T-helper 1 cell treated with Interleukin-12 subunit alpha and Interleukin-12 subunit beta and Interleukin-4 antibody, amounts not matched to agents 30 μg/mL and 1 μg/mL, for 36 hours (primary cell): ENCODE measurements around the gene GPRIN3.
A peak's percentile ranks its signal among the peaks of the same experiment; 100 is the strongest.
"Not testable (repeated sequence)": the region's sequence is repeated elsewhere in the genome, so short reads cannot be mapped to it uniquely, and the experiment has no call there.

Source experiments
- H3K27ac Mint-ChIP-seq: one replicate; pipeline ENCODE4 v1.8.0; 2021; ENCODE audit warnings: mild to moderate bottlenecking, mixed read lengths
- H3K27me3 Mint-ChIP-seq: one replicate; pipeline ENCODE4 v1.8.0; 2021; ENCODE audit warnings: low read depth, mixed read lengths
- H3K36me3 Mint-ChIP-seq: one replicate; pipeline ENCODE4 v1.8.0; 2021; ENCODE audit warnings: low read depth, mixed read lengths
- H3K4me1 Mint-ChIP-seq: one replicate; pipeline ENCODE4 v1.8.0; 2021; ENCODE audit warnings: low read depth, mixed read lengths
- H3K4me3 Mint-ChIP-seq: one replicate; pipeline ENCODE4 v1.8.0; 2021; ENCODE audit warnings: mild to moderate bottlenecking, moderate library complexity, mixed read lengths
- H3K9me3 Mint-ChIP-seq: one replicate; pipeline ENCODE4 v1.8.0; 2021; ENCODE audit warnings: mixed read lengths

Gene GPRIN3

DNA sequence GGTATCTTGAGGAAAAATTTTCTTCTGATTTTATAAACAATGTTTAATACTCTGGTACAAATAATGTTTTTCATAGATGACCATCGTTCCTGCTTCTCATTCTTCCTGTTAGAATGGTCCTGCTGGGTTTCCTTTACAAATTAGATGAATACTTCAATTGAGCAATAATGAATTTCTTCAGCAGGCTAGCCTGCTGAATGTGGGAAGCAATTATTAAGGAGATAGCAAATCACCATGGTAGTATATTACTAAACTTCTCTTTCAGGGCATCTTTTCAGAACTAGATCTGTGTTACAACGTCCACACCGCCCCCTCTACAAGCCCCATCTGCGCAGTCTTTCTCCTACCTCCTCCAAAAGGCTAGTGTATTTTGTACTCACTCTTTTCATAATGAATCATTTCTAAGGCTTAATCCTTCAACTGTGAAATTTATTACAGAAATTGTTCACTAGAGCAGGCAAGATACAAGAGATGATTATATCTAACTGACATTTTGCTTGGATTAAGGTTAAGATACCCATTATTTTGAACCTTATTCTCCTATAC is 38.4 kb downstream of the GPRIN3 start:
- Mint-ChIP-seq H3K4me3 (no peak overlapping the region), H3K27ac (no peak overlapping the region), H3K9me3 (no peaks in the 10 kb centered on the region), H3K27me3 (no peaks in the 10 kb centered on the region), H3K36me3 (peaks cover 51% of the 10 kb centered on the region), H3K4me1 (peaks cover 54% of the 10 kb centered on the region)

DNA sequence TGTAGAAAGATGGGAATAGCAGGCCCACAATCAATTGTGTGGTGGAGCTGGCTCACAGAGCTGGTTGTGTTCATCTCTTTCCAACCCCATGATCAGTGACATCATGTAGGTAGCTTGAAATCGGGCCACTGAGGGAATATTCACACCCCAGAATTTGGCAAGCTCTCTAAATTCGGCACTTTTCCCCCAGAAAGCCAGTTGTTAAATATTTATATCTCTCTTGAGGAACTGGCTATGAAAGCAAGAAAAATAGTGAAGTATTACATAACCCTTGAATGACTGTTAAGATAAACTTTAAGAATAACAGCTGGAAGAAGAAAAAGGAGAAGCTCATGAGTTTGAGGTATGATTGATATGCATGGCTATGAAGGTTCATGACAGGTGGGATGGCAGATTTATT is 38.9 kb downstream of the GPRIN3 start:
- H3K4me1 Mint-ChIP-seq = peaks cover 57% of the 10 kb centered on the region
- no peaks in the 10 kb centered on the region for H3K9me3 Mint-ChIP-seq
- H3K27ac Mint-ChIP-seq = no peak overlapping the region
- no peak overlapping the region for H3K4me3 Mint-ChIP-seq
- H3K27me3 Mint-ChIP-seq = no peaks in the 10 kb centered on the region
- peaks cover 51% of the 10 kb centered on the region for H3K36me3 Mint-ChIP-seq

DNA sequence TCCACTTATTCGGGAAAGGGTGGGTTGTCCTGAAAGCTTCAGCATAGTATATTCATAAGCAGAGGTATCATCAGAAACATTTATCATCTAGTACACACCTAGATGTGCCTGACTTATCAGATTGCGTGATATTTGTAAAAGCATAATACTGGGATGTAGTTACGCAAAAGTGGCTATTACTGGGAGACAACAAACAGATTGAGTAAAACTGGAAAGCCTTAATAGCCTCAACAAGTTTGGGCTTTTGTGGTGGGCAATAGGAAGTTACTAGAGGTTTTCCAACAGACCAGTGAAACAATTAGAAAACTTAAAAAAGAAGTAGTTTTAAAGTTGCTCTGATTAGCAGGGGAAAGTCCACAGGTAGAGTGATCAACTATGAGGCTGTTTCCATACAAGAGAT is 39.8 kb downstream of the GPRIN3 start:
- Mint-ChIP-seq H3K4me3 (no peak overlapping the region), H3K9me3 (no peaks in the 10 kb centered on the region), H3K4me1 (peaks cover 62% of the 10 kb centered on the region), H3K27ac (no peak overlapping the region), H3K27me3 (no peaks in the 10 kb centered on the region), H3K36me3 (peaks cover 57% of the 10 kb centered on the region)

DNA sequence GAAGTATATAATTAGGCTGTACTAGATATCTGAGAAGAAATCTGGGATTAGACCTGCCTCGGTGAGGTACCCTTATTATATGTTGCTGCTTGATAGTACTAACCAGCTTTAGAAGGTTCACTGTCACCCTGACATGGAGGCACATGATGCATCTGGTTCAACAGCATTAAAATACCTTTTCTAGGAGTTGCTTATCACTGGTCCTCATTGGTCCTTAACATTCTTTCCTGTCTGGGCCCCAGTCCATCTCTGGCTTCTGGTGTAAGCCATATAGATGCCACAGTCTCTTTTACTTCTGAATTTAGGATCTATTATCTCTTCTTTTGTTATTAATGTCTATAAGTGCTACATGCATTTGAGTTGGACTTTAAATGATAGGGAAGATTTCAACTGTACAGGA is 40.2 kb downstream of the GPRIN3 start:
- H3K9me3 Mint-ChIP-seq = no peaks in the 10 kb centered on the region
- no peaks in the 10 kb centered on the region for H3K27me3 Mint-ChIP-seq
- peaks cover 57% of the 10 kb centered on the region for H3K36me3 Mint-ChIP-seq
- peaks cover 60% of the 10 kb centered on the region for H3K4me1 Mint-ChIP-seq
- no peak overlapping the region for H3K27ac Mint-ChIP-seq
- H3K4me3 Mint-ChIP-seq = no peak overlapping the region

DNA sequence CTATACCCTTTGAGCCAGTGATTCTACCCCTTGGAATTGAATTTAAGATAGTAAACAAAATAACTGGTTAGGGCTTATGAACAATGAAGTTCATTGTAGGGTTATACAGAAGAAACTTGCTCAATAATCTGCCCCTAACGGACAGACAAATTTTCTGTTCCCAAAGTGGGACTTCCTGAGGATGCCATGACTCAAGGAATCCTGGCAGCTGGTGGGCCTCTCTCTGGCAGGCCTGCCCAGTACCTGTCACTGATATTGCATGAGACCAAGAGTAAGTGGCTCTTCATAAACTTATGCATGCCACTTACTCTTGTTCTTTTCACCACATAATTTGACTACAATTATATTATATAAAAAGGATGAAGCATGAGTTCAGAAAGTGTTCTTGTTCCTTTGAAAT is 41.5 kb downstream of the GPRIN3 start:
- Mint-ChIP-seq H3K4me3 (no peak overlapping the region), H3K27ac (no peak overlapping the region), H3K9me3 (no peaks in the 10 kb centered on the region), H3K4me1 (peaks cover 55% of the 10 kb centered on the region), H3K27me3 (no peaks in the 10 kb centered on the region), H3K36me3 (peaks cover 50% of the 10 kb centered on the region)

DNA sequence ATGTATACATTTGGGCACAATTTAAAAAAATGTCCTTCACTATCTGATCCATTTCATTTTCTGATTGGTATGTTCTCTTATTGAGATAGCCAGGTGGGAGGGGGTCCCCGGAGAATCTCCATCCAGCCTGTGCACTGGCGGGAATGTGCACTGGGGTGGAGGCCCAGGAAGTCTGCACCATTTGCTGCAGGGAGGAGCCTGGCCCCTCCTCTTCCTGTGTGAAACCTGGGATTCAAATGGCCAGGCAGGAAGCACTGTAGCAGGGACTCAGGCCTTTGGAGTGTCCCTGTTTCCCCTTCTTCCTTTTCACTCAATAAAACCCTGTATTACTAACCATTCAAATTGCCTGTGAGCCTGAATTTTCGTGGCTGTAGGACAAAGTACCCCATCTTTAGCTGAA is 44.3 kb downstream of the GPRIN3 start:
- no peaks in the 10 kb centered on the region for H3K9me3 Mint-ChIP-seq
- peak overlapping the region; percentile 24 for H3K27ac Mint-ChIP-seq
- H3K36me3 Mint-ChIP-seq = peaks cover 38% of the 10 kb centered on the region
- H3K4me1 Mint-ChIP-seq = peaks cover 61% of the 10 kb centered on the region
- no peak overlapping the region for H3K4me3 Mint-ChIP-seq
- no peaks in the 10 kb centered on the region for H3K27me3 Mint-ChIP-seq

DNA sequence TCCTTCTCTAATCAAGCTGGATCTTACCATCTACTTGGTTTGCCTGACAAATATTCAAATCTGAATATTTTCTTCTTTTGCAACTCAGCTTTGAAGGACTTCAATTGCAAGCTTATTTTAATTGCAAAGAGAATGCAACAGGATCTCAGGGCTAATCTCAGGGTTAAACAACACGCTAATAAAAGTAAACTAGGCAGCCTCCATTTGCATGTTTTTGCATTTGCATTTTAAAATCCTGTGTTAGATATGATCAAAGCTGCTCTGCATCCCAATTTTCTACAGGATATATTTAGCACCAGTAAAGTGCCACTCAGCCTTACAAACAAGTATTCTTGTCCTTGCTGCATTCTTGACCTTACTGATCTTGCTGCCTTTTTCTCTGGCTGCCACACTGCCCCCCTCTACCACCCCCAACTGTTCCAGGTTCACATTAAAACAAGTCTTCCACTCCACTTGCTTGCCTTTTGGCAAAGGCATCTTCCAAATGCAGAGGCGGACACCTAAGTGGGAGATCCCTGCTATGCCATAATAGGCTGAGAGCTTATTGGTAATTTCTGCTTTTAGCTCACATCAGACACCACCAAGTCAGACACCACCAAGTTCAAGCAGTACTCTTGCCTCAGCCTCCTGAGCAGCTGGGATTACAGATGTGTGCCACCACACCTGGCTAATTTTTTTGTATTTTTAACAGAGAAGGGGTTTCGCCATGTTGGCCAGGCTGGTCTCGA is 48.1 kb downstream of the GPRIN3 start:
- peaks cover 32% of the 10 kb centered on the region for H3K36me3 Mint-ChIP-seq
- H3K4me3 Mint-ChIP-seq = no peak overlapping the region
- H3K27me3 Mint-ChIP-seq = no peaks in the 10 kb centered on the region
- H3K9me3 Mint-ChIP-seq = peaks cover 4% of the 10 kb centered on the region
- H3K27ac Mint-ChIP-seq = no peak overlapping the region
- H3K4me1 Mint-ChIP-seq = peaks cover 75% of the 10 kb centered on the region

DNA sequence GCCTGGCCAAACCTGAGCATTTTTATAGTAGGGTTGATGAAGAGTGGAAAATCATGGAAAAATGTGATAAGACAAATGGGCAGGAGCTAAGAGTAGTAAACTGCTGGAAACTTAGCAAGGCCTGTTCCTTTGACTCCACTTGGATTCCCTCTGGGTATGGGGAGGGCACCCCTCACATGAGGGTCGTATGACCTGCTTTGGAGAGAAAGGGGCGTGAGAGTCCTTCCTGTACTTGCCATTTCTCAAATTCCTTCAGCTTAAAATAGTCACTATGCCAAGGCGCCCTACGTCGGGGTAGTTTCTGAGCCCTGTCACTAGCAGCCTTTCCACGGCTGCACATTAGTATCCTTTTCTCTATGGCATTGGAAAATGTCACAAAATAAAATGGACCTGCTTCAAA is 49.1 kb downstream of the GPRIN3 start:
- H3K27me3 Mint-ChIP-seq = no peaks in the 10 kb centered on the region
- peaks cover 8% of the 10 kb centered on the region for H3K9me3 Mint-ChIP-seq
- H3K4me1 Mint-ChIP-seq = peaks cover 73% of the 10 kb centered on the region
- H3K27ac Mint-ChIP-seq = no peak overlapping the region
- no peak overlapping the region for H3K4me3 Mint-ChIP-seq
- H3K36me3 Mint-ChIP-seq = peaks cover 31% of the 10 kb centered on the region

DNA sequence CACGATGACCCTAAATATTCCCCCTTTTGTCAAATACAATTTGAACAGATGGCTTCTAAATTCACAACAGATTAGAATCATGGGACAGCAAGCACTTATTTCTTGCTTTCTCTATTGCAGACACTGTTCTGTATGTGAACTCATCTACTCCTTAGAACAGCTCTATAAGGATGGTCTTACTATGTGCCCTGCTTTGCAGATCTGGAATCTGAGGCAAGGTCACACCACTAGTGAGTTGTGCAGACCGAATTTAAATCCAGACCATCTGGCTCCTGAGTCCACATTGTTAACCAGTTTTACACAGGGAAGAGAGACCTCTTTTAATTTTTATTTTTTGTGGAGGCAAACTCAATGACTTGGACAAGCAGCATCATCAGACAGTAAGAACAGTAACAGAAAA is 50.2 kb downstream of the GPRIN3 start:
- H3K9me3 Mint-ChIP-seq = peaks cover 8% of the 10 kb centered on the region
- no peak overlapping the region for H3K4me3 Mint-ChIP-seq
- H3K36me3 Mint-ChIP-seq = peaks cover 26% of the 10 kb centered on the region
- no peaks in the 10 kb centered on the region for H3K27me3 Mint-ChIP-seq
- no peak overlapping the region for H3K27ac Mint-ChIP-seq
- H3K4me1 Mint-ChIP-seq = peaks cover 75% of the 10 kb centered on the region

DNA sequence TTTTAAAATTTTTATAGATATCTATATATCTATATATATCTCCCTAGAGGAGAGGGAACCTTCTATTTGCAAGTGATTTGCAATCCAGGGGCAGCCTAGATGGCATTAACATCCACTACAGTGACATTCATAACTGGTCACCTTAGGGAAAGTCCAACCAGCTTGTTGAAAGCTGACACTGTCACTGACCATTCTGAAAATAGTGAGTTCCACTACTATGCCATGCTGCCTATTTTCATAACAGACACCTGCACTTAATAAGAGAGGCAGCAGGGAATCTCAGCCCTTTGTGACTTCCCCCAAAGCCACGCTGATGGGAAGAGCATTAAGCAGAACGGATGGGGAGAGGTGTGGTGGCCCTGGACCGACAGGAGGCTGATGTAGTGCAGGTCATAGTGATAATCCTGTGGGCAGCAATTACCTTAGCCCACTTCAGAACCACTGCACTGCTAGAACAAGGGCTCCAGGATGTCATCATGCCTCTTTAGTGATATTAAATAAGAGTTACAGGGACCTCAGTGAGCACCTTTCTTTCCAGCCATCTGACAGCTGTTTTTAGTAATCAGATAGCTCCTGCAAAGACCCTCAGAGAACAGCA is 51.3 kb downstream of the GPRIN3 start:
- H3K27me3 Mint-ChIP-seq = no peaks in the 10 kb centered on the region
- H3K4me1 Mint-ChIP-seq = peaks cover 80% of the 10 kb centered on the region
- H3K36me3 Mint-ChIP-seq = peaks cover 30% of the 10 kb centered on the region
- H3K4me3 Mint-ChIP-seq = no peak overlapping the region
- peaks cover 8% of the 10 kb centered on the region for H3K9me3 Mint-ChIP-seq
- peak overlapping the region; percentile 17 for H3K27ac Mint-ChIP-seq

DNA sequence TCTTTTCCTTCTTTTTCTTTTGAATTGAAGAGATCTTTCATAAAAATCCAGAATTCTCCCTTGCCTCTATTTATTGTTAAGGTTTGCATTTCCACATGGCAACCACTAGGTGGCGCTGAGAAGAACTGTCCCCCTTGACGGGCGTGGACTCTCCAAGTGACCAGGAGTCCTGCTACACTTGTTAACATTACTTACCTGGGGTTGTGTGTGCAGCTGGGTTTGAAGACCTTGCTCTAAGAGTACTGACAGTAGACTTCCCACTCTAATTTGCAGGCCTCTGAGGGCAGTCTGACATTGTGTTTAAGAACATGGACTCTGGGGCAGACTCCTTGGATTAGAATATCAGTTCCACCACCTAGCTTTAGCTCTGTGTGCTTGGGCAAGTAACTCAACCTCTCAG is 52.8 kb downstream of the GPRIN3 start:
- Mint-ChIP-seq H3K27ac (peak overlapping the region; percentile 64), H3K4me3 (no peak overlapping the region), H3K9me3 (peaks cover 8% of the 10 kb centered on the region), H3K36me3 (peaks cover 29% of the 10 kb centered on the region), H3K27me3 (no peaks in the 10 kb centered on the region), H3K4me1 (peaks cover 68% of the 10 kb centered on the region)

DNA sequence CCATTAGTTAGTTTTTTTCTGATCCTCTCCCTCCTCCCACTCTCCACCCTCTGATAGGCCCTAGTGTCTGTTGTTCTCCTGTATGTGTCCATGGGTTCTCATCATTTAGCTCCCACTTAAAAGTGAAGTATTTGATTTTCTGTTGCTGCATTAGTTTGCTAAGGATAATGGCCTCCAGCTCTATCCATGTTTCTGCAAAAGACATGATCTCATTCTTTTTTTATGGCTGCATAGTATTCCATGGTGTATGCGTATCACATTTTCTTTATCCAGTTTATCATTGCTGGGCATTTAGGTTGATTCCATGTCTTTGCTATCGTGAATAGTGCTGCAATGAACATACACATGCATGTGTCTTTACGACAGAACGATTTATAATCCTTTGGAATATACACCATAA is 53.3 kb downstream of the GPRIN3 start:
- H3K4me1 Mint-ChIP-seq = peaks cover 66% of the 10 kb centered on the region
- H3K27ac Mint-ChIP-seq, H3K27me3 Mint-ChIP-seq, H3K4me3 Mint-ChIP-seq, H3K9me3 Mint-ChIP-seq: not testable (repeated sequence)
- peaks cover 34% of the 10 kb centered on the region for H3K36me3 Mint-ChIP-seq

DNA sequence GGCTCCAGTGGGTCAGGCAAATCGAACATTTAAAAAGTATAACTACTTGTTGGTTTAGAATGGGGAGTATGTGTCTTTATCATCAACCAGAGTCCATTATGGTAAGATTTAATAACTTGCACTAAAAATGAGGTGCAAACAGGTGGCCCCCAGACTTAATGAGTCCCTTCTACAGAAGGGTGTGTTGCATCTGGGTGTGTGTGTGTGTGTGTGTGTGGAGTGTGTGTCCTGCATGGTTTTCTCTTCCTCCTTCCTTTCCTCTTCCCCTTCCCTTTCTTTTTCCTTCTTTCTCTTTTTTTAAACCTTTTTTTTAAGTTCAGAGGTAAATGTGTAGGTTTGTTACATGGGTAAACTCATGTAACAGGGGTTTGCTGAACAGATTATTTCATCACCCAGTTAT is 53.7 kb downstream of the GPRIN3 start:
- H3K27ac Mint-ChIP-seq = peak overlapping the region; percentile 63

DNA sequence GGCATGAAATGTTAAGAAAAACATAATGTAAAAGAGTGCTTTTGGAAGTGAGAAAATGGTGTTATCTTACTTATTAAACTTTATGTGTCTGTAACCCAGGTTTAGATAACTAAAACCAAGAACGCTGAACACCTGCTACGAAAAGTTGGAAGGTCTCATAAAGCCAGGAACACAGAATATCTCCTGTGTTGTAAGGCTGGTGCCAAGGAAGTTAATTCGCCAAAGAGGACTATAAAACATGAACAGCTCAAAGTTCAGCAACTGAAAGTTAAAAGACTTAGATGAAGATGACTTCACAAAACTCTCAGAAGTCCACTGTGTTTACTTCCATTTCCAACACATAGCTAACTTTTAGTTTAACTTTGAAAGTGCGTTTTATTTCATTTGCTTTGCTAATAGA is 54.3 kb downstream of the GPRIN3 start:
- H3K4me3 Mint-ChIP-seq = no peak overlapping the region
- H3K9me3 Mint-ChIP-seq = peaks cover 8% of the 10 kb centered on the region
- H3K4me1 Mint-ChIP-seq = peaks cover 59% of the 10 kb centered on the region
- peaks cover 44% of the 10 kb centered on the region for H3K36me3 Mint-ChIP-seq
- no peaks in the 10 kb centered on the region for H3K27me3 Mint-ChIP-seq
- no peak overlapping the region for H3K27ac Mint-ChIP-seq

More for the DNA sequence above, 53.7 kb downstream of the GPRIN3 start:
- Mint-ChIP-seq H3K4me3 (no peak overlapping the region), H3K9me3 (peaks cover 8% of the 10 kb centered on the region), H3K4me1 (peaks cover 64% of the 10 kb centered on the region), H3K27me3 (no peaks in the 10 kb centered on the region), H3K36me3 (peaks cover 38% of the 10 kb centered on the region)

DNA sequence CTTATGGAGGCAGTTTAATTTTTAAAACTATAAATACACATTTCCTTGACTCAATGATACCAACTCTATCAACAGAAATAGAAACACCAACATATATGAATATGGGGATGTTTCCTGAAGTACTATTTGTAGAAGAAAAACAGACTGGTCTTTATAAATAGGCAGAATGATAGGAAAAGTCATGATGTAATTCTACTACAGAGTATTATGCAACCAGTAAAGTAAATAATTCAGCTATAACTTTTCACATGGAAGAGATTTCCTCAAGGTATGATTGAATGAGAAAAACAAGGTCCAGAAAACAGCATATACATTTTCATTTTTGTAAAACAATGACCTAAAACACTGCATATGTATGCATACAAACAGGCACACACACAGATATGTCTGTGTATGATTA is 56.2 kb downstream of the GPRIN3 start:
- no peak overlapping the region for H3K4me3 Mint-ChIP-seq
- H3K36me3 Mint-ChIP-seq = peaks cover 56% of the 10 kb centered on the region
- H3K9me3 Mint-ChIP-seq = peaks cover 8% of the 10 kb centered on the region
- peaks cover 58% of the 10 kb centered on the region for H3K4me1 Mint-ChIP-seq
- no peaks in the 10 kb centered on the region for H3K27me3 Mint-ChIP-seq
- peak overlapping the region; percentile 4 for H3K27ac Mint-ChIP-seq
